Adrenal gland (tissue), 12 donors: ENCODE results near the gene ARHGAP22. TPM values are rescaled to one million over a fixed set of nuclear protein-coding genes. Genes with fewer than 3 reads are reported as not detected.

Source experiments
- DNase-seq, 7 donors: peaks; one replicate each; pipeline ENCODE4 v3.0.0-alpha.2; 2019 to 2020
- H3K27ac ChIP-seq, 5 donors: fragments of 200-600 bp; sonication (generic) in 4 of 5; 1 replicate in 3 of 5; 2 replicates in 2 of 5; pipeline versions ENCODE4 v1.5.1 to v1.8.0; 2016 to 2020; ENCODE audit warnings: mild to moderate bottlenecking in 1 of 5
- H3K27me3 ChIP-seq: fragments of 200-600 bp; 2 replicates; pipeline ENCODE4 v1.8.0; 2021
- H3K36me3 ChIP-seq, 2 donors: fragments of 200-600 bp; replicated peaks in 1 of 2; 1 replicate in 1 of 2; 2 replicates in 1 of 2; pipeline versions ENCODE4 v1.5.1 to v1.8.0; 2018 to 2022
- H3K4me1 ChIP-seq, 2 donors: fragments of 200-600 bp; replicated peaks in 1 of 2; 1 replicate in 1 of 2; 2 replicates in 1 of 2; pipeline versions ENCODE4 v1.5.1 to v1.8.0; 2018 to 2021
- H3K4me3 ChIP-seq, 4 donors: fragments of 200-600 bp; sonication (generic) in 3 of 4; one replicate each; pipeline ENCODE4 v1.5.1; 2016 to 2018
- H3K9me3 ChIP-seq, 3 donors: fragments of 200-600 bp; sonication (generic) in 1 of 3; replicated peaks in 1 of 3; 1 replicate in 2 of 3; 2 replicates in 1 of 3; pipeline versions ENCODE4 v1.5.1 to v1.8.0; 2016 to 2021
- POLR2A ChIP-seq, 2 donors: fragments of 450-650 bp; IDR thresholded peaks; one replicate each; pipeline ENCODE4 v1.6.1; 2017; ENCODE audit warnings: antibody characterized with exemption in 2 of 2, mild to moderate bottlenecking in 2 of 2, moderate library complexity in 1 of 2
- WGBS, 4 donors: extraction: QIAGEN DNeasy Blood & Tissue Kit in 2 of 4; methylation state at CpG; one replicate each; pipeline versions ENCODE4 v1.1.5 to v1.1.7; 2013 to 2017; 5-methylcytosine and 5-hydroxymethylcytosine counted together
- intact Hi-C, 2 donors: fragments of 100-400 bp; cut with DNase I; formaldehyde crosslinking; loops; one replicate each; pipeline versions ENCODE4 v1.14.1 to v1.15.0; 2022 to 2023
- polyA plus RNA-seq, 3 donors: library from polyadenylated mRNA; stranded (reverse); fragments of 200-250 nt in 2 of 3; fragments of 350-450 nt in 1 of 3; fragmentation: Illumina TruSeq in 1 of 3; extraction: RNeasy Lipid Tissue Mini Kit (QIAGEN cat#74804) in 1 of 3; gene quantifications; one replicate each; pipeline ENCODE4 v1.2.3, GENCODE V29; 2013 to 2014
- total RNA-seq, 9 donors: library from RNA; depleted of rRNA in 4 of 9; stranded (reverse); fragments of >200 nt in 4 of 9; fragments of 120-200 nt in 1 of 9; fragmentation: NEBNext Ultra II Directional in 1 of 9; extraction: Animal tissue kit (Norgen Biotek cat#: 25700) in 1 of 9; gene quantifications; one replicate each; pipeline versions ENCODE4 v1.1.0 to v1.2.4, GENCODE V29; 2013 to 2023
- TF ChIP-seq, protein P1 (sequence below), 6 experiments: fragments of 450-650 bp in 4 of 6; fragments of 200-600 bp in 2 of 6; sonication (generic) in 1 of 6; IDR thresholded peaks; 1 replicate in 5 of 6; 2 replicates in 1 of 6; pipeline versions ENCODE4 v1.5.1 to v1.8.0; 2016 to 2021; ENCODE audit warnings: antibody characterized with exemption in 6 of 6, mild to moderate bottlenecking in 2 of 6, moderate library complexity in 1 of 6
- donor health status: healthy with polysubstance abuse.
- donor health status: Bipolar disorder and iron deficiency.
- donor health status: DM: yes; HTN: yes; CAD: no.
- donor health status: DM: no; HTN: no; CAD: no.
- donor health status: DM: no; HTN: no; CAD: no.
- donor health status: DM: yes; HTN: yes; CAD: no.

ARHGAP22 gene
- total and polyA plus RNA-seq, 12 donors, result 0.91 to 11.6 (median 4.6) TPM

DNA sequence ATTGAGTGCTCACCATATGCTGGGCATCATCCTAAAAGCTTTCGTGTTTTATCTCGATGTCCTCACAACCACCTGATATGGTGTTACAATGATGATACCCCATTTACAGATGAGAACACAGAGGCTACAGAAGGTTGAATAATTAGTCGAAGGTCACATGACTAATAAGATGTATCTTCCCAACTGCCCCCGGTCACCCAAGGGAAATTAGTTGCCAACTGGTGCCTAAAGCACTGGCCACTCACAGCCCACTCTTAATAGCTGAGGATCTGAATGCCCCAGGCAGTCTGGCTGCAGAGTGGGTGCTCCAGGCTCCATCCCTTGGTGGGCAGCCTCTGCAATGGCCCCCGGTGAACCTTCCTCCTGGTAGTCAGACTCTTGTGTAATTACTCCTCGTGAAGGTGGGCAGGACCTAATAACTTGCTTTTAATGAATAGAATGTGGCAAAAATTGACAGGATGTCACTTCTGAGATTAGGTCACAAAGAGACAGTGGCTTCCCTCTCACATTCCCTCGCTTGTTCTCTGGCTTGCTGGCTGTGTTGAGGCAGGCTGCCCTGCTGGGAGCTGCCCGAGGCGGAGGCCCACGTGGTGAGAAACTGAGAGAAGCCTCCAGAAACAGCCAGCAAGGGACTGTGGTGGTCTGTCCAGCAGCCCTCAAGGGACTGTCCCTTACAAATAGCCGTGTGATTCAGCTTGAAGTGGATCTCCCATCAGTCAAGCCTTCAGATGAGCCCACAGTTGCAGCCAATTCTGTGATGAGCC, 109.4 kb downstream of the ARHGAP22 start:
- H3K27me3 ChIP-seq, result peaks cover 3% of the 10 kb centered on the region
- H3K9me3 ChIP-seq, result no peaks in the 10 kb centered on the region
- 81 to 85% (median 84%) methylated on average over 10 to 11 of the region's 11 CpGs for WGBS, 4 donors
- intact Hi-C loops, result no loop called here
- H3K36me3 ChIP-seq, result no peaks in the 10 kb centered on the region
- no peak overlapping the region for H3K4me3 ChIP-seq
- no peak overlapping the region for H3K27ac ChIP-seq
- no peaks in the 10 kb centered on the region for H3K4me1 ChIP-seq
- DNase-seq, result peak in 2 of 7 donors; percentile 5 to 15
- TF ChIP-seq, protein P1, sequence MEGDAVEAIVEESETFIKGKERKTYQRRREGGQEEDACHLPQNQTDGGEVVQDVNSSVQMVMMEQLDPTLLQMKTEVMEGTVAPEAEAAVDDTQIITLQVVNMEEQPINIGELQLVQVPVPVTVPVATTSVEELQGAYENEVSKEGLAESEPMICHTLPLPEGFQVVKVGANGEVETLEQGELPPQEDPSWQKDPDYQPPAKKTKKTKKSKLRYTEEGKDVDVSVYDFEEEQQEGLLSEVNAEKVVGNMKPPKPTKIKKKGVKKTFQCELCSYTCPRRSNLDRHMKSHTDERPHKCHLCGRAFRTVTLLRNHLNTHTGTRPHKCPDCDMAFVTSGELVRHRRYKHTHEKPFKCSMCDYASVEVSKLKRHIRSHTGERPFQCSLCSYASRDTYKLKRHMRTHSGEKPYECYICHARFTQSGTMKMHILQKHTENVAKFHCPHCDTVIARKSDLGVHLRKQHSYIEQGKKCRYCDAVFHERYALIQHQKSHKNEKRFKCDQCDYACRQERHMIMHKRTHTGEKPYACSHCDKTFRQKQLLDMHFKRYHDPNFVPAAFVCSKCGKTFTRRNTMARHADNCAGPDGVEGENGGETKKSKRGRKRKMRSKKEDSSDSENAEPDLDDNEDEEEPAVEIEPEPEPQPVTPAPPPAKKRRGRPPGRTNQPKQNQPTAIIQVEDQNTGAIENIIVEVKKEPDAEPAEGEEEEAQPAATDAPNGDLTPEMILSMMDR (IDR thresholded peaks at IDR 0.05), result no peak
- TF ChIP-seq POLR2A (IDR thresholded peaks at IDR 0.05), result no peak

DNA sequence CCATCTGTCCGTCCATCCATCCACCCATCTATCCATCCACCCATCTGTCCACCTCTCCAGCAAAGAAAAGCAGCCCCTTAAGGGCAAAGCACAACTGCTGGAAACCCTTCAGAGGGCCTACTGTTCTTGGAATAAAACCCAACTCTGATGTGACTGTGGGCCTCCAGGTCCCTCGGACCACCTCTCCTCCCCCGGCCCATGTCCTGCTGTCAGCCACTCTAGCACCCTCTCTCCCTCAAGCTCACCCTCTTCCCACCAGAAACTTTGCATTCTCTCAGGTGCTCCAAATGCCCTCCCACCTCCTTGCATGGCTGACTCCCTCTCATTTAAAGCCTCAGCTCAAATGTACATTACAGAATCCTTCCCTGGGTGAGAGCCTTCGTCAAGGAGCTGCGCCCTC, 110.3 kb downstream of the ARHGAP22 start:
- H3K4me1 ChIP-seq, result no peaks in the 10 kb centered on the region
- DNase-seq, result peak in 2 of 7 donors; percentile 2 to 18
- TF ChIP-seq, protein P1 (IDR thresholded peaks at IDR 0.05), result no peak
- TF ChIP-seq POLR2A (IDR thresholded peaks at IDR 0.05), result no peak
- no peak overlapping the region for H3K27ac ChIP-seq
- intact Hi-C loops, result no loop called here
- H3K27me3 ChIP-seq, result peaks cover 3% of the 10 kb centered on the region
- H3K36me3 ChIP-seq, result no peaks in the 10 kb centered on the region
- WGBS, 4 donors, result 79 to 90% (median 83%) methylated on average over 5 of the region's 5 CpGs
- no peak overlapping the region for H3K4me3 ChIP-seq
- no peaks in the 10 kb centered on the region for H3K9me3 ChIP-seq

DNA sequence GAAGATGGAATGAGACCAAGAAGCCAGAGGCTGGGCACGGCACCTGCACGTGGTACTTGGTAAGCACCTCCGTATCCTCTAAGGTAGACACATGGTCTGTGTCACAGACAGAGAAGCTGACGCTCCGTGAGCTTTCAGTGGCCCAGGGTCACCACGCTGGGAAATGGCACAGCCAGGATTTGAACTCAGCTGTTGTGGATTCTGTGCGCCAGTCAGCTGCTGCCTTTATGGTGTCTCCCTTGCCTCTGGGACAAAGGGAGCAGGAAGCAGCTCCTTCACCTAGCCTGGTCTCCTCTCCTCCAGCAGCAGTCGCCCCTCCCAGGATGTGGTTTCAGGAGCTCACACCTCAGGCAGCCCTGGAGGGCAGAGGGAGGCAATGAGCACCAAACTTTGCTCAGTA, 110.8 kb downstream of the ARHGAP22 start:
- Histone ChIP-seq H3K4me3 (no peak overlapping the region), H3K36me3 (no peaks in the 10 kb centered on the region), H3K27ac (no peak overlapping the region), H3K9me3 (no peaks in the 10 kb centered on the region), H3K4me1 (no peaks in the 10 kb centered on the region), H3K27me3 (peaks cover 3% of the 10 kb centered on the region)
- TF ChIP-seq POLR2A (IDR thresholded peaks at IDR 0.05), result no peak
- TF ChIP-seq, protein P1 (IDR thresholded peaks at IDR 0.05), result no peak
- intact Hi-C loops, result no loop called here
- DNase-seq, result peak in 2 of 7 donors; percentile 9 to 39
- 78 to 85% (median 82%) methylated on average over 1 to 8 of the region's 8 CpGs for WGBS, 4 donors

DNA sequence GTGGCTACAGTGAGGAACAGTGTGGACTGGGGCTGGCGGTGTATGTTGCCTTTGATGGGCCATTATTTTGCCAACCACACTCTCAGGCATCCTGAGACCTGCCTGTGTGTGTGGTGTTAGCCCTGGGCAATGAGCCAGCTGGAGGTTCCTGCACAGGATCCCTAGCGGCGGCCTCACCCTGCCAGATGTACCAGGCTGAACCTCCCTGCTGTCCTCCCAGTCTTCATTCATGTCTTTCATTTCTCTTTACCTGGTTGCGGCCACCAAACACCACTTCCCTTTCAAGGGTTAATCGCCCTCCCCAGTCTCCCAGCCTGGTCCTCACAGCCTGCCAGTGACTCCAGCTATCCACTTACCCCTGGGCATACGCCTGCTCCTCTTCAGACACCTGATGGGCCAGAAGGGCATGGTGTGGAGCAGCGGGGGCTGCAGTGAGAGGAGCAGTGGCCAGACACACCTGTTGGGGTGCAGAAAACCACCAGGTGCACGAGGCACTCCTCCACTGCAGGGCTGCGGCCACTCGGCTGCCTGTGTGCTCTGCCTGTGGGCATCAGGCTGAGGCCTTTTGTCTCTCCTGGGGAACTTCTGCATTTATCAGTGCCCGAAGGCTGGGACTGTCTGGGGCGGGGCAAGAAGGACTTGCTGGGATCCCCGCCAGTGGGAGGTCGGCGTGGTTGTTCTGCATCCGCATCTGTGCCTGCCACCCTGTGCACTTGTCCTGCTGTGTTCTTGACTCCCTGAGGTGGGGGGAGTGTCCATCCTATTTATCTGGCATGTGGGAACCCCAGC, 111.6 kb downstream of the ARHGAP22 start:
- H3K27me3 ChIP-seq, result peaks cover 3% of the 10 kb centered on the region
- no peak overlapping the region for H3K4me3 ChIP-seq
- H3K4me1 ChIP-seq, result no peaks in the 10 kb centered on the region
- intact Hi-C loops, result no loop called here
- no peaks in the 10 kb centered on the region for H3K36me3 ChIP-seq
- 75 to 92% (median 80%) methylated on average over 11 to 16 of the region's 16 CpGs for WGBS, 4 donors
- TF ChIP-seq, protein P1 (IDR thresholded peaks at IDR 0.05), result no peak
- TF ChIP-seq POLR2A (IDR thresholded peaks at IDR 0.05), result no peak
- DNase-seq, result peak in 3 of 7 donors; percentile 27 to 48 (median 28)
- H3K27ac ChIP-seq, result no peak overlapping the region
- H3K9me3 ChIP-seq, result no peaks in the 10 kb centered on the region
